IMR-90 (cell line): Measurements from ENCODE around the gene TUBGCP6. TPM values are rescaled to one million over a fixed set of nuclear protein-coding genes. Genes with fewer than 3 reads are reported as not detected.

ENCODE experiments used
- ATAC-seq: fragments of 200-7000 bp; cut with Tn5 transposase; 2 replicates; pipeline ENCODE4 v1.9.1; 2020; ENCODE audit warnings: low read depth, mild to moderate bottlenecking, moderate library complexity
- BruUV-seq: library from RNA; stranded (reverse); fragments of 400-500 nt; replicated peaks from 2 replicates; lab custom pipeline; 2021; lab: Mats Ljungman, UMichigan
- CTCF ChIA-PET: fragments of 300-600 bp; formaldehyde crosslinking; extraction: SDS; loops from one replicate; lab custom pipeline; 2021; ENCODE audit warnings: antibody characterized with exemption; lab: Yijun Ruan, JAX
- POLR2A ChIA-PET: fragments of 300-600 bp; sonication (Branson Sonifier 250); formaldehyde crosslinking; loops from one replicate; lab custom pipeline; 2022; ENCODE audit warnings: antibody characterized with exemption; ENCODE audit not compliant: unreplicated experiment; lab: Charles Lee
- DNase-seq: peaks from one replicate; pipeline ENCODE4 v3.0.0; 2013
- H2AFZ ChIP-seq: replicated peaks from 2 replicates; pipeline ENCODE3; 2013; ENCODE audit warnings: low read length, mild to moderate bottlenecking; ENCODE audit not compliant: poor library complexity
- H2AK5ac ChIP-seq: 2 replicates; pipeline ENCODE4 v1.6.1; 2013; ENCODE audit warnings: low read depth, low read length, inconsistent platforms
- H2AK9ac ChIP-seq: replicated peaks from 2 replicates; pipeline ENCODE3; 2013; ENCODE audit warnings: mild to moderate bottlenecking, low read depth, low read length, moderate library complexity; ENCODE audit not compliant: poor library complexity
- H2BK120ac ChIP-seq: 2 replicates; pipeline ENCODE4 v1.6.1; 2013; ENCODE audit warnings: low read depth, low read length, inconsistent platforms
- H2BK15ac ChIP-seq: 3 replicates; pipeline ENCODE4 v1.6.1; 2013; ENCODE audit warnings: low read depth, low read length, inconsistent platforms
- H2BK20ac ChIP-seq: 2 replicates; pipeline ENCODE4 v1.6.1; 2013; ENCODE audit warnings: low read depth, mild to moderate bottlenecking, inconsistent platforms, low read length, moderate library complexity
- H2BK5ac ChIP-seq: 2 replicates; pipeline ENCODE4 v1.6.1; 2013; ENCODE audit warnings: mild to moderate bottlenecking, low read depth, low read length, inconsistent platforms; ENCODE audit not compliant: poor library complexity, severe bottlenecking
- H3K14ac ChIP-seq: replicated peaks from 2 replicates; pipeline ENCODE4 v1.6.1; 2013; ENCODE audit warnings: low read depth, low read length, inconsistent platforms
- H3K18ac ChIP-seq: 2 replicates; pipeline ENCODE4 v1.6.1; 2013; ENCODE audit warnings: low read depth, low read length, control low read depth
- H3K23ac ChIP-seq: 2 replicates; pipeline ENCODE4 v1.6.1; 2013; ENCODE audit warnings: low read depth, low read length, inconsistent platforms
- H3K27ac ChIP-seq: 2 replicates; pipeline ENCODE4 v1.5.1; 2013; ENCODE audit warnings: mild to moderate bottlenecking, control low read depth, low read length; ENCODE audit not compliant: insufficient read depth
- H3K27me3 ChIP-seq: 2 replicates; pipeline ENCODE4 v1.6.1; 2013; ENCODE audit warnings: low read length; ENCODE audit not compliant: control insufficient read depth, insufficient read depth
- H3K36me3 ChIP-seq: 2 replicates; pipeline ENCODE4 v1.6.1; 2013; ENCODE audit warnings: low read length, mixed read lengths; ENCODE audit not compliant: control insufficient read depth, insufficient read depth
- H3K4ac ChIP-seq: 2 replicates; pipeline ENCODE4 v1.6.1; 2013; ENCODE audit warnings: low read depth, low read length, inconsistent platforms
- H3K4me1 ChIP-seq: 2 replicates; pipeline ENCODE4 v1.6.1; 2013; ENCODE audit warnings: low read length, mixed read lengths; ENCODE audit not compliant: control insufficient read depth, insufficient read depth
- H3K4me2 ChIP-seq: 2 replicates; pipeline ENCODE4 v1.6.1; 2013; ENCODE audit warnings: low read depth, mild to moderate bottlenecking, control low read depth, low read length, moderate library complexity
- H3K4me3 ChIP-seq: 2 replicates; pipeline ENCODE4 v1.5.1; 2013; ENCODE audit warnings: low read depth, mild to moderate bottlenecking, control low read depth, low read length, moderate library complexity; ENCODE audit not compliant: insufficient read depth
- H3K56ac ChIP-seq: 2 replicates; pipeline ENCODE4 v1.6.1; 2013; ENCODE audit warnings: low read length, inconsistent platforms; ENCODE audit not compliant: insufficient read depth; ENCODE audit errors: extremely low read depth
- H3K79me1 ChIP-seq, 2 experiments: 2 replicates each; pipeline ENCODE4 v1.6.1; 2013; ENCODE audit warnings: low read length in 2 of 2, inconsistent platforms in 1 of 2, low read depth in 1 of 2
- H3K9ac ChIP-seq: 2 replicates; pipeline ENCODE4 v1.6.1; 2013; ENCODE audit warnings: low read depth, low read length, control low read depth
- H3K9me1 ChIP-seq: 2 replicates; pipeline ENCODE4 v1.6.1; 2013; ENCODE audit warnings: low read length, inconsistent platforms; ENCODE audit not compliant: insufficient read depth
- H3K9me3 ChIP-seq: 2 replicates; pipeline ENCODE4 v1.6.1; 2013; ENCODE audit warnings: low read length; ENCODE audit not compliant: control insufficient read depth, insufficient read depth
- H4K20me1 ChIP-seq: 2 replicates; pipeline ENCODE4 v1.6.1; 2013; ENCODE audit warnings: low read length, inconsistent platforms; ENCODE audit not compliant: insufficient read depth
- H4K5ac ChIP-seq: 2 replicates; pipeline ENCODE4 v1.6.1; 2013; ENCODE audit warnings: mild to moderate bottlenecking, low read depth, low read length, control low read depth
- H4K8ac ChIP-seq, 2 experiments: 2 replicates each; pipeline ENCODE4 v1.6.1; 2013; ENCODE audit warnings: low read depth in 2 of 2, low read length in 2 of 2, control low read depth in 1 of 2, inconsistent platforms in 1 of 2
- H4K91ac ChIP-seq: 2 replicates; pipeline ENCODE4 v1.6.1; 2013; ENCODE audit warnings: low read depth, low read length, inconsistent platforms; ENCODE audit not compliant: insufficient read depth
- ELK1 ChIP-seq: fragments of 150-350 bp; IDR thresholded peaks from 2 replicates; pipeline ENCODE4 v1.6.1; 2016; ENCODE audit warnings: low read depth, mild to moderate bottlenecking, low read length, moderate library complexity, borderline replicate concordance
- MAFK ChIP-seq: IDR thresholded peaks from 2 replicates; pipeline ENCODE4 v1.6.1; 2012; ENCODE audit warnings: low read depth, low read length, improper control_type of control experiment
- NFE2L2 ChIP-seq: fragments of 150-350 bp; IDR thresholded peaks from 2 replicates; pipeline ENCODE4 v1.6.1; 2016; ENCODE audit warnings: low read depth, mild to moderate bottlenecking, low read length
- RAD21 ChIP-seq: IDR thresholded peaks from 2 replicates; pipeline ENCODE4 v1.6.1; 2012; ENCODE audit warnings: low read length, improper control_type of control experiment
- SMC3 ChIP-seq: fragments of 150-350 bp; IDR thresholded peaks from 2 replicates; pipeline ENCODE4 v1.6.1; 2016; ENCODE audit warnings: low read depth, mild to moderate bottlenecking, antibody characterized with exemption, low read length, moderate library complexity
- WGBS, 2 experiments: methylation state at CpG; one replicate each; pipeline versions ENCODE4 v1.1.5 to v1.1.7; 2013; ENCODE audit warnings: missing lambda C conversion rate in 2 of 2; ENCODE audit not compliant: insufficient read length in 1 of 2; ENCODE audit errors: extremely low coverage in 2 of 2; 5-methylcytosine and 5-hydroxymethylcytosine counted together
- dilution Hi-C: fragments of 300-500 bp; cut with HindIII; formaldehyde crosslinking; loops from one replicate; pipeline ENCODE4 v1.14.3; 2018; ENCODE audit warnings: low sequenced_read_pairs; ENCODE audit not compliant: unreplicated experiment
- in situ Hi-C: fragments of 300-500 bp; cut with MboI; formaldehyde crosslinking; loops from 3 replicates; pipeline ENCODE4 v1.14.3; 2019; ENCODE audit warnings: low sequenced_read_pairs, inconsistent platforms, mixed read lengths
- intact Hi-C: fragments of 100-400 bp; cut with micrococcal nuclease; formaldehyde crosslinking; loops from 2 replicates; pipeline ENCODE4 v1.10.0; 2022
- polyA plus RNA-seq, 3 experiments: library from polyadenylated mRNA; depleted of rRNA; stranded (reverse); fragments of >200 nt; gene quantifications; 2 replicates each; pipeline ENCODE4 v1.2.3, GENCODE V29; 2012; ENCODE audit warnings: low replicate concordance in 1 of 3
- total RNA-seq: library from RNA; depleted of rRNA; stranded (reverse); fragments of >200 nt; gene quantifications from 2 replicates; pipeline ENCODE4 v1.2.3, GENCODE V29; 2012

The TUBGCP6 gene
- total and polyA plus RNA-seq, 2 of the 4 experiments (the other 2 are of a cell fraction): 10.8 to 28.6 TPM

GRCh38 chr22:50286275-50286674, 41.5 kb upstream of the TUBGCP6 start:
- no peak overlapping the region for H2BK5ac ChIP-seq
- no peaks in the 10 kb centered on the region for H3K9me3 ChIP-seq
- H3K36me3 ChIP-seq: peaks cover 86% of the 10 kb centered on the region
- dilution Hi-C loops: no loop called here
- CTCF ChIA-PET: no interaction called here
- in situ Hi-C loops: no loop called here
- H3K4me2 ChIP-seq: no peak overlapping the region
- H2BK15ac ChIP-seq: no peak overlapping the region
- no peaks in the 10 kb centered on the region for H3K9me1 ChIP-seq
- no peak overlapping the region for H2AK5ac ChIP-seq
- no peak overlapping the region for H2BK20ac ChIP-seq
- POLR2A ChIA-PET: no interaction called here
- intact Hi-C loops: no loop called here
- H3K14ac ChIP-seq: no peak overlapping the region
- no TSS peak for BruUV-seq
- H3K27me3 ChIP-seq: no peaks in the 10 kb centered on the region
- H3K9ac ChIP-seq: no peak overlapping the region
- no peak overlapping the region for H4K91ac ChIP-seq
- no peak overlapping the region for H3K4ac ChIP-seq
- no peak overlapping the region for H3K4me3 ChIP-seq
- TF ChIP-seq ELK1 (no peak), MAFK (no peak), NFE2L2 (no peak), SMC3 (no peak), RAD21 (no peak)
- no peak overlapping the region for H4K8ac ChIP-seq
- peaks cover 71% of the 10 kb centered on the region for H4K20me1 ChIP-seq
- DNase-seq (no peak), ATAC-seq (no peak)
- peaks cover 8% of the 10 kb centered on the region for H3K4me1 ChIP-seq
- peaks cover 13 to 54% of the 10 kb centered on the region in 2 experiments; a peak in 3 of 4 replicates for H3K79me1 ChIP-seq
- no peak overlapping the region for H3K23ac ChIP-seq
- H2AFZ ChIP-seq: no peak overlapping the region
- no peak overlapping the region for H3K18ac ChIP-seq
- H2BK120ac ChIP-seq: no peak overlapping the region
- H3K27ac ChIP-seq: no peak overlapping the region
- H3K56ac ChIP-seq: no peak overlapping the region
- WGBS, 2 experiments: 94% methylated on average over 19 of the region's 21 CpGs; no CpG with 5 or more reads in 1 of the 2 experiments
- no peak overlapping the region for H4K5ac ChIP-seq
- H2AK9ac ChIP-seq: no peak overlapping the region
